PC-3 (cell line): ENCODE measurements around the gene DPH6. TPM values are rescaled to one million over a fixed set of nuclear protein-coding genes. Genes with fewer than 3 reads are reported as not detected.

ENCODE experiments used
- ATAC-seq: fragments of 200-7000 bp; cut with Tn5 transposase; 2 replicates; pipeline ENCODE4 v1.9.1; 2020; ENCODE audit warnings: mild to moderate bottlenecking, moderate library complexity
- BruUV-seq: library from RNA; stranded (reverse); fragments of 400-500 nt; replicated peaks from 2 replicates; lab custom pipeline; 2021; lab: Mats Ljungman, UMichigan
- CTCF ChIA-PET: fragments of 300-600 bp; sonication (Branson Sonifier 250); formaldehyde crosslinking; loops from one replicate; lab custom pipeline; 2022; ENCODE audit warnings: antibody characterized with exemption; lab: Charles Lee
- POLR2A ChIA-PET: fragments of 300-600 bp; sonication (Branson Sonifier 250); formaldehyde crosslinking; loops from one replicate; lab custom pipeline; 2022; ENCODE audit warnings: antibody characterized with exemption; ENCODE audit not compliant: unreplicated experiment; lab: Charles Lee
- DNase-seq: peaks from one replicate; pipeline ENCODE4 v3.0.0-alpha.2; 2015
- H2AFZ ChIP-seq: fragments of 300-600 bp; sonication (generic); 2 replicates; pipeline ENCODE4 v1.6.0; 2016; ENCODE audit warnings: antibody characterized with exemption, low read length
- H3F3A ChIP-seq: fragments of 300-600 bp; sonication (generic); one replicate; pipeline ENCODE4 v1.6.0; 2017; ENCODE audit warnings: antibody characterized with exemption, low read length, control low read depth, mild to moderate bottlenecking; ENCODE audit not compliant: unreplicated experiment
- H3K27ac ChIP-seq: fragments of 300-600 bp; sonication (generic); 2 replicates; pipeline ENCODE4 v1.5.1; 2016; ENCODE audit warnings: mild to moderate bottlenecking, low read length
- H3K27me3 ChIP-seq: fragments of 300-600 bp; sonication (generic); 2 replicates; pipeline ENCODE4 v1.6.1; 2016; ENCODE audit warnings: low read length, mixed read lengths
- H3K36me3 ChIP-seq: fragments of 300-600 bp; sonication (generic); 2 replicates; pipeline ENCODE4 v1.6.1; 2016; ENCODE audit warnings: low read depth, mixed run types, low read length, mixed read lengths
- H3K4me1 ChIP-seq: fragments of 300-600 bp; sonication (generic); 2 replicates; pipeline ENCODE4 v1.5.1; 2016; ENCODE audit warnings: low read length; ENCODE audit not compliant: insufficient read depth
- H3K4me2 ChIP-seq: fragments of 300-600 bp; sonication (generic); 2 replicates; pipeline ENCODE4 v1.6.0; 2016; ENCODE audit warnings: low read length
- H3K4me3 ChIP-seq: fragments of 300-600 bp; sonication (generic); 2 replicates; pipeline ENCODE4 v1.5.1; 2016; ENCODE audit warnings: mild to moderate bottlenecking, low read length, mixed read lengths
- H3K79me2 ChIP-seq: fragments of 300-600 bp; sonication (generic); 2 replicates; pipeline ENCODE4 v1.6.1; 2017; ENCODE audit warnings: low read length, mixed read lengths
- H3K9ac ChIP-seq: fragments of 300-600 bp; sonication (generic); 2 replicates; pipeline ENCODE4 v1.6.0; 2016; ENCODE audit warnings: mild to moderate bottlenecking, low read length
- H3K9me2 ChIP-seq: fragments of 300-600 bp; sonication (generic); replicated peaks from 2 replicates; pipeline ENCODE4 v1.6.1; 2016; ENCODE audit warnings: mixed run types, low read length, mixed read lengths
- H3K9me3 ChIP-seq: fragments of 300-600 bp; sonication (generic); 2 replicates; pipeline ENCODE4 v1.6.1; 2016; ENCODE audit warnings: low read length, mixed read lengths
- H4K20me1 ChIP-seq: fragments of 300-600 bp; sonication (generic); 2 replicates; pipeline ENCODE4 v1.6.1; 2016; ENCODE audit warnings: low read length, mixed read lengths
- CTCF ChIP-seq: fragments of 300-600 bp; sonication (generic); conservative IDR thresholded peaks from 2 replicates; pipeline ENCODE4 v1.5.1; 2017; ENCODE audit warnings: antibody characterized with exemption, low read depth, mild to moderate bottlenecking, low read length
- EZH2 ChIP-seq: fragments of 300-600 bp; sonication (generic); IDR thresholded peaks from one replicate; pipeline ENCODE4 v1.6.1; 2017; ENCODE audit warnings: antibody characterized with exemption, mild to moderate bottlenecking, low read length; ENCODE audit not compliant: unreplicated experiment
- EZH2phosphoT487 ChIP-seq: fragments of 300-600 bp; sonication (generic); IDR thresholded peaks from 2 replicates; pipeline ENCODE4 v1.6.1; 2018; ENCODE audit warnings: mild to moderate bottlenecking, antibody characterized with exemption, low read length, borderline replicate concordance
- intact Hi-C: fragments of 100-400 bp; cut with micrococcal nuclease; formaldehyde crosslinking; loops from 2 replicates; pipeline ENCODE4 v1.9.0; 2023
- total RNA-seq: library from RNA; depleted of rRNA; stranded (reverse); fragments of >200 nt; gene quantifications from 2 replicates; pipeline ENCODE4 v1.2.3, GENCODE V29; 2014

The DPH6 gene
- total RNA-seq, 1 experiment from 2014 or later, result 6.9 TPM

DNA sequence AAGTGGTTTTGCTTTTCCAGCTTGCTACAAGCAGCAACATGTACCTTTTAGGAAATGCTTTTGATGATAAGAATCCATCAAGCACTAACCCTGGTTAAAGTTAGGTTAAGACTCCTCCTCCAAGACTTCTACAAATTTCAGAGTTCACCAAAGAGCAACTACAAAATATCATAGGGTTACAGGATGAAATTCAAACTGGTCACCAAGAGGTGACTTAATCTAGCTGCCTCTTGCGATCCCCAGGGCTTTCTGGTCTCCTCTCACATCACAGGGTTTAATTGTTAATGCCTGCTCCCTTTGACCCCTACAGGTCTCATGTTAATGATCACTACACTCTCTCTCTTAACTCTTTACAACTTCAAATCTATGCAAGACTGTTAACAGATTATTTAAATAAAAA, 66.5 kb downstream of the DPH6 start:
- no TSS peak for BruUV-seq
- no peak for TF ChIP-seq CTCF
- no peak for TF ChIP-seq EZH2
- TF ChIP-seq EZH2phosphoT487, result no peak
- Histone ChIP-seq H4K20me1 (no peaks in the 10 kb centered on the region), H3F3A (no peaks in the 10 kb centered on the region), H3K9ac (no peak overlapping the region), H3K4me3 (no peak overlapping the region), H3K4me2 (no peak overlapping the region), H2AFZ (no peak overlapping the region), H3K27ac (no peak overlapping the region), H3K9me3 (no peaks in the 10 kb centered on the region), H3K36me3 (no peaks in the 10 kb centered on the region), H3K27me3 (no peaks in the 10 kb centered on the region), H3K79me2 (no peaks in the 10 kb centered on the region), H3K9me2 (no peaks in the 10 kb centered on the region), H3K4me1 (peaks cover 15% of the 10 kb centered on the region)
- ChIA-PET POLR2A (no interaction called here), CTCF (no interaction called here)
- ATAC-seq (no peak), DNase-seq (no peak)
- intact Hi-C loops, result no loop called here

GRCh38 chr15:35477312-35478262, 68.4 kb downstream of the DPH6 start:
- Histone ChIP-seq H3K9me2 (no peaks in the 10 kb centered on the region), H3K27ac (no peak overlapping the region), H3K27me3 (no peaks in the 10 kb centered on the region), H3K9ac (no peak overlapping the region), H3K36me3 (no peaks in the 10 kb centered on the region), H3K4me3 (no peak overlapping the region), H3K79me2 (no peaks in the 10 kb centered on the region), H3F3A (no peaks in the 10 kb centered on the region), H3K4me2 (no peak overlapping the region), H2AFZ (no peak overlapping the region), H4K20me1 (no peaks in the 10 kb centered on the region), H3K9me3 (no peaks in the 10 kb centered on the region), H3K4me1 (peaks cover 14% of the 10 kb centered on the region)
- ChIA-PET CTCF (no interaction called here), POLR2A (no interaction called here)
- no peak for DNase-seq
- no peak for ATAC-seq
- TF ChIP-seq CTCF (no peak), EZH2phosphoT487 (no peak), EZH2 (no peak)
- BruUV-seq, result no TSS peak
- intact Hi-C loops, result no loop called here

DNA sequence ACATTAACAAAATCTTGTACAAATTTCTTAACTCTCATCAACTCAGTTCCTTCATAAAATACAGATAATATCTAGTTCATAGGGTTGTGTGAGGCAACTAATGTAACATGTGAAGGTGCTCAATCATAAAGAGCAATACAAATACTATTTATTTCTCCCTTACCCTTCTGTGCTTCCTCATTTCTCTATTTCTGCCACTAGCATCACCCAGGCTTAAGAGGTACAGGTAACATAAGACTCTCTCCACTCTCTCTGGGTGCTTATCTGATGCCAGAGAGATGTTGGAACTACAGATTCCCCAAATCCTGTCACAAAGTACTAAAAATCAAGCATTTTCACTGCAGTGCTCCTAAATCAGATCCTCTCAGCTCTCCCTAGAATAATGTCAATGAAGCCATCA, 74.9 kb downstream of the DPH6 start:
- no TSS peak for BruUV-seq
- no peaks in the 10 kb centered on the region for H3K9me3 ChIP-seq
- no peak overlapping the region for H3K4me3 ChIP-seq
- DNase-seq, result no peak
- H3F3A ChIP-seq, result no peaks in the 10 kb centered on the region
- intact Hi-C loops, result no loop called here
- H3K27ac ChIP-seq, result no peak overlapping the region
- H3K9me2 ChIP-seq, result no peaks in the 10 kb centered on the region
- no peaks in the 10 kb centered on the region for H3K27me3 ChIP-seq
- ChIA-PET CTCF (no interaction called here), POLR2A (no interaction called here)
- H2AFZ ChIP-seq, result no peak overlapping the region
- TF ChIP-seq EZH2phosphoT487, result no peak
- no peak for TF ChIP-seq EZH2
- TF ChIP-seq CTCF, result no peak
- no peaks in the 10 kb centered on the region for H3K36me3 ChIP-seq
- no peaks in the 10 kb centered on the region for H4K20me1 ChIP-seq
- H3K79me2 ChIP-seq, result no peaks in the 10 kb centered on the region
- H3K4me1 ChIP-seq, result 0 out of 2 replicates have a peak, but pooled peaks cover 2% of the 10 kb centered on the region
- ATAC-seq, result no peak
- no peak overlapping the region for H3K9ac ChIP-seq
- H3K4me2 ChIP-seq, result no peak overlapping the region
